Suprapubic skin (tissue), 4 donors: Measurements from ENCODE around the gene GDPD3. TPM values are rescaled to one million over a fixed set of nuclear protein-coding genes. Genes with fewer than 3 reads are reported as not detected.

Experiments used
- DNase-seq, 2 donors: peaks; one replicate each; pipeline ENCODE4 v3.0.0-alpha.2; 2019; ENCODE audit warnings: low spot score in 2 of 2
- H3K27ac ChIP-seq: fragments of 200-600 bp; sonication (generic); one replicate; pipeline ENCODE4 v1.5.1; 2019
- H3K27me3 ChIP-seq: fragments of 200-600 bp; sonication (generic); one replicate; pipeline ENCODE4 v1.5.1; 2019
- H3K36me3 ChIP-seq: fragments of 200-600 bp; sonication (generic); one replicate; pipeline ENCODE4 v1.5.1; 2019
- H3K4me1 ChIP-seq: fragments of 200-600 bp; sonication (generic); one replicate; pipeline ENCODE4 v1.5.1; 2019
- H3K4me3 ChIP-seq: fragments of 200-600 bp; sonication (generic); one replicate; pipeline ENCODE4 v1.5.1; 2019; ENCODE audit warnings: mild to moderate bottlenecking
- H3K9me3 ChIP-seq: fragments of 200-600 bp; sonication (generic); one replicate; pipeline ENCODE4 v1.5.1; 2019
- EP300 ChIP-seq: sonication (generic); formaldehyde crosslinking; IDR thresholded peaks from one replicate; pipeline ENCODE4 v1.6.1; 2017; ENCODE audit warnings: antibody characterized with exemption
- POLR2A ChIP-seq, 2 donors: fragments of 450-650 bp; IDR thresholded peaks; one replicate each; pipeline ENCODE4 v1.6.1; 2017; ENCODE audit warnings: antibody characterized with exemption in 2 of 2, mild to moderate bottlenecking in 2 of 2, moderate library complexity in 2 of 2
- POLR2AphosphoS5 ChIP-seq, 3 donors: sonication (generic); formaldehyde crosslinking; IDR thresholded peaks; one replicate each; pipeline ENCODE4 v1.6.1; 2017; ENCODE audit warnings: antibody characterized with exemption in 3 of 3
- WGBS: methylation state at CpG from one replicate; pipeline ENCODE4 v1.1.5; 2018; 5-methylcytosine and 5-hydroxymethylcytosine counted together
- total RNA-seq, 4 donors: library from RNA; depleted of rRNA; stranded (reverse); fragments of >200 nt; gene quantifications; one replicate each; pipeline ENCODE4 v1.1.0, GENCODE V29; 2016
- TF ChIP-seq, protein P1 (sequence below), 2 donors: fragments of 200-600 bp in 1 of 2; fragments of 450-650 bp in 1 of 2; sonication (generic) in 1 of 2; IDR thresholded peaks; one replicate each; pipeline ENCODE4 v1.5.1; 2016 to 2019; ENCODE audit warnings: antibody characterized with exemption in 2 of 2, mild to moderate bottlenecking in 1 of 2, moderate library complexity in 1 of 2

The GDPD3 gene, protein sequence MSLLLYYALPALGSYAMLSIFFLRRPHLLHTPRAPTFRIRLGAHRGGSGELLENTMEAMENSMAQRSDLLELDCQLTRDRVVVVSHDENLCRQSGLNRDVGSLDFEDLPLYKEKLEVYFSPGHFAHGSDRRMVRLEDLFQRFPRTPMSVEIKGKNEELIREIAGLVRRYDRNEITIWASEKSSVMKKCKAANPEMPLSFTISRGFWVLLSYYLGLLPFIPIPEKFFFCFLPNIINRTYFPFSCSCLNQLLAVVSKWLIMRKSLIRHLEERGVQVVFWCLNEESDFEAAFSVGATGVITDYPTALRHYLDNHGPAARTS
- 10 to 100 TPM in 3 of 4 donors, 1 to 10 TPM in 1; 8.7 to 40.0 (median 12.5) TPM for total RNA-seq

DNA sequence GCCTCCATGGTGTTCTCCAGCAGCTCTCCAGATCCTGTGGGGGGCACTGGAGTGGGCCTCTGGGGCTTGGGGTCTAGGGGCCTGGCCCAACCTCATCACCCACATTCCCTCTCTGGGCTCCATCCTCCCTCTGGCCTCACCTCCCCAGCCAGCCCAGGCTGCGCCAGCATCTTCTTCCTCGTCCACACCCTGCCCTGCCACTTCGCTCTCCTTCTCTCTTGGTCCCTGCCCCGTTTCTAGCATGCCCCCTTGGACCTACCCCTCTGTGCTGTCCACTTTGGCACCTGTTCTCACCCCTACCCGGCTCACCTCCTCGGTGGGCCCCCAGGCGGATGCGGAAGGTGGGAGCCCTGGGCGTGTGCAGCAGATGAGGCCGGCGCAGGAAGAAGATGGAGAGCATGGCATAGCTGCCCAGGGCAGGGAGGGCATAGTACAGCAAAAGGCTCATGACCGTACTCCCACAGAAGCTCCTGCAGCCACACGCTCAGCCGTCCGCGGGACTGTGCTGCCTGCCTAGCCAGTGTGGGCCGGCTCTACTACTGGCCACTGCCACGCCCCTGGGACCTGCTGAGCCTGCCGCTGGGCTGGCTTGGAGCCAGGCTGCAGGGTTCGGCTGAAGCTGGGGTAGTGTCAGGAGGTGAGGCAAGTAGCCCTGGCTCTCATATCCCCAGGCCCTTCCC is at the start of gene GDPD3:
TSS of gene GDPD3 (minus strand) at position 507 of the 680 bp plus-strand sequence. CDS start at position 448, 59 bp downstream.
- DNase-seq, result no peak
- no peaks in the 10 kb centered on the region for H3K9me3 ChIP-seq
- peaks cover 19% of the 10 kb centered on the region for H3K4me1 ChIP-seq
- H3K27ac ChIP-seq, result no peak within 1 kb of the TSS
- TF ChIP-seq, protein P1, sequence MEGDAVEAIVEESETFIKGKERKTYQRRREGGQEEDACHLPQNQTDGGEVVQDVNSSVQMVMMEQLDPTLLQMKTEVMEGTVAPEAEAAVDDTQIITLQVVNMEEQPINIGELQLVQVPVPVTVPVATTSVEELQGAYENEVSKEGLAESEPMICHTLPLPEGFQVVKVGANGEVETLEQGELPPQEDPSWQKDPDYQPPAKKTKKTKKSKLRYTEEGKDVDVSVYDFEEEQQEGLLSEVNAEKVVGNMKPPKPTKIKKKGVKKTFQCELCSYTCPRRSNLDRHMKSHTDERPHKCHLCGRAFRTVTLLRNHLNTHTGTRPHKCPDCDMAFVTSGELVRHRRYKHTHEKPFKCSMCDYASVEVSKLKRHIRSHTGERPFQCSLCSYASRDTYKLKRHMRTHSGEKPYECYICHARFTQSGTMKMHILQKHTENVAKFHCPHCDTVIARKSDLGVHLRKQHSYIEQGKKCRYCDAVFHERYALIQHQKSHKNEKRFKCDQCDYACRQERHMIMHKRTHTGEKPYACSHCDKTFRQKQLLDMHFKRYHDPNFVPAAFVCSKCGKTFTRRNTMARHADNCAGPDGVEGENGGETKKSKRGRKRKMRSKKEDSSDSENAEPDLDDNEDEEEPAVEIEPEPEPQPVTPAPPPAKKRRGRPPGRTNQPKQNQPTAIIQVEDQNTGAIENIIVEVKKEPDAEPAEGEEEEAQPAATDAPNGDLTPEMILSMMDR (IDR thresholded peaks at IDR 0.05), result no peak
- TF ChIP-seq POLR2AphosphoS5 (IDR thresholded peaks at IDR 0.05) (no peak), POLR2A (IDR thresholded peaks at IDR 0.05) (no peak), EP300 (no peak)
- H3K4me3 ChIP-seq, result no peak within 1 kb of the TSS
- H3K27me3 ChIP-seq, result no peaks in the 10 kb centered on the region
- 91% methylated on average over 13 of the region's 20 CpGs for WGBS
- peaks cover 85% of the 10 kb centered on the region for H3K36me3 ChIP-seq

DNA sequence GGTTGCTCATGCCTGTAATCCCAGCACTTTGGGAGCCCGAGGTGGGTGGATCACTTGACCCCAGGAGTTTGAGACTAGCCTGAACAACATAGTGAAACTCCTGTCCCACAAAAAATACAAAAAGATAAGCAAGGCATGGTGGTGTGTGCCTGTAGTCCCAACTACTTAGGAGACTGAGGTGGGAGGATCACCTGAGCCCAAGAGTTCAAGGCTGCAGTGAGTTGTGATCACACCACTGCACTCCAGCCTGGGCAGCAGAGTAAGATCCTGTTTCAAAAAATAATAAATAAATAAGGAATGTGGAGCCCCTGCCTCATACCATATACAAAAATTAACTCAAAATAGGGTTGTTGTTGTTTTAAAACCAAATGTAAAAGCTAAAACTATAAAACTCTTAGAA is 43.9 kb upstream of the GDPD3 start:
- H3K36me3 ChIP-seq, result no peaks in the 10 kb centered on the region
- no peak for TF ChIP-seq EP300
- TF ChIP-seq POLR2AphosphoS5 (IDR thresholded peaks at IDR 0.05), result no peak
- TF ChIP-seq POLR2A (IDR thresholded peaks at IDR 0.05), result no peak
- TF ChIP-seq, protein P1 (IDR thresholded peaks at IDR 0.05), result no peak
- 40% methylated on average over 1 of the region's 1 CpG for WGBS

DNA sequence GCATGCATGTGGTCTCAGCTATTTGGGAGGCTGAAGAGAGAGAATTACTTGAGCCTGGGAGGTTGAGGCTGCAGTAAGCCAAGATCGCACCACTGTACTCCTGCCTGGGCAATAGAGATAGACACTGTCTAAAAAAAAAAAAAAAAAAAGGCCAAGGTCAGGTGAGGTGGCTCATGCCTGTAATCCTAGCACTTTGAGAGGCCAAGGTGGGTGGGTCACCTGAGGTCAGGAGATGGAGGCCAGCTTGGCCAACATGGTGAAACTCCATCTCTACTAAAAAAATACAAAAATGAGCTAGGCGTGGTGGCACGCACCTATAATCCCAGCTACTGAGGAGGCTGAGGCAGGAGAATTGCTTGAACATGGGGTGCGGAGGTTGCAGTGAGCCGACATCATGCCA is 41.9 kb upstream of the GDPD3 start:
- H3K9me3 ChIP-seq, result no peaks in the 10 kb centered on the region
- H3K4me3 ChIP-seq, result no peak overlapping the region
- 97% methylated on average over 5 of the region's 5 CpGs for WGBS
- H3K36me3 ChIP-seq, result no peaks in the 10 kb centered on the region
- no peak overlapping the region for H3K27ac ChIP-seq
- no peak for DNase-seq
- no peak for TF ChIP-seq POLR2A (IDR thresholded peaks at IDR 0.05)
- TF ChIP-seq POLR2AphosphoS5 (IDR thresholded peaks at IDR 0.05), result no peak
- TF ChIP-seq EP300, result no peak
- TF ChIP-seq, protein P1 (IDR thresholded peaks at IDR 0.05), result no peak
- no peaks in the 10 kb centered on the region for H3K4me1 ChIP-seq
- no peaks in the 10 kb centered on the region for H3K27me3 ChIP-seq

More for the DNA sequence above, 43.9 kb upstream of the GDPD3 start:
- Histone ChIP-seq H3K27me3 (no peaks in the 10 kb centered on the region), H3K4me3 (no peak overlapping the region), H3K27ac (no peak overlapping the region), H3K4me1 (no peaks in the 10 kb centered on the region), H3K9me3 (no peaks in the 10 kb centered on the region)
- DNase-seq, result no peak

DNA sequence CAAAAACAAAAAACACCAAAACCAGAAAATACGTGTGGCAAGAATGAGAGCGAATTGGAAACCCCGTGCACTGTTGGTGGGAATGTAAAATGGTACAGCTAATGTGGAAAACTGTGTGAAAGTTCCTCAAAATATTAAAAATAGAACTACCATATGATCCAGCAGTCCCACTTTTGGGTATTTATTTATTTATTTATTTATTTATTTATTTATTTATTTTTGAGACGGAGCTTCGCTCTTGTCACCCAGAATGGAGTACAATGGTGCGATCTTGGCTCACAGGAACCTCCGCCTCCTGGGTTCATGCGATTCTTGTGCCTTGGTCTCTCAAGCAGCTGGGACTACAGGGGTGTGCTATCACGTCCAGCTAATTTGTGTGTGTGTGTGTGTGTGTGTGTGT is 39.2 kb upstream of the GDPD3 start:
- WGBS, result 97% methylated on average over 9 of the region's 9 CpGs

DNA sequence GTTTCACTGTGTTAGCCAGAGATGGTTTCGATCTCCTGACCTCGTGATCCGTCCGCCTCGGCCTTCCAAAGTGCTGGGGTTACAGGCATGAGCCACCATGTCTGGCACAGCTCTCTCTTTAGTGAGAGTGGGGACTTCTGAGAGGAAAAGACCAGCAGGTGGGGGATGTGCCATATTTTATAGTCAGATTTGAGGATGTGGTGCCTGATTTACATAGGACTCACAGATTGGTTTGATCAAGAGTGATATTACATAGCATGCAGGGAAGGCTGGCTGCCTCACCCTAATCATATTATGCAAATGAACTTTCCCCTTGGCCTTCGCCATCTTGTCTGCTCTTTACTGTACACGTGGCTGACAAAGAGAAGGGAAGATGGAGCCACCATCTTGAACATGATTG is 37.8 kb upstream of the GDPD3 start:
- no peaks in the 10 kb centered on the region for H3K4me1 ChIP-seq
- H3K27me3 ChIP-seq, result no peaks in the 10 kb centered on the region
- peaks cover 8% of the 10 kb centered on the region for H3K9me3 ChIP-seq
- 90% methylated on average over 7 of the region's 7 CpGs for WGBS
- H3K27ac ChIP-seq, result no peak overlapping the region
- H3K36me3 ChIP-seq, result no peaks in the 10 kb centered on the region
- H3K4me3 ChIP-seq, result no peak overlapping the region
- TF ChIP-seq POLR2A (IDR thresholded peaks at IDR 0.05), result no peak
- no peak for DNase-seq

More for the DNA sequence above, 39.2 kb upstream of the GDPD3 start:
- no peaks in the 10 kb centered on the region for H3K36me3 ChIP-seq
- H3K27ac ChIP-seq, result no peak overlapping the region
- DNase-seq, result no peak
- H3K4me1 ChIP-seq, result no peaks in the 10 kb centered on the region
- peaks cover 8% of the 10 kb centered on the region for H3K9me3 ChIP-seq
- H3K4me3 ChIP-seq, result no peak overlapping the region
- TF ChIP-seq, protein P1 (IDR thresholded peaks at IDR 0.05), result no peak
- TF ChIP-seq POLR2AphosphoS5 (IDR thresholded peaks at IDR 0.05), result no peak
- no peak for TF ChIP-seq EP300
- TF ChIP-seq POLR2A (IDR thresholded peaks at IDR 0.05), result no peak
- H3K27me3 ChIP-seq, result no peaks in the 10 kb centered on the region
